Peyer's patch (tissue), 4 donors: ENCODE data around the gene CCPG1.
A peak's percentile ranks its signal among the peaks of the same experiment; 100 is the strongest.

Experiments used
- POLR2A ChIP-seq, 2 donors: fragments of 450-650 bp; IDR thresholded peaks; one replicate each; pipeline ENCODE4 v1.5.1; 2017; ENCODE audit warnings: antibody characterized with exemption in 2 of 2, mild to moderate bottlenecking in 2 of 2, moderate library complexity in 2 of 2
- TF ChIP-seq, protein P1 (sequence below), 6 experiments: fragments of 450-650 bp in 4 of 6; fragments of 200-600 bp in 2 of 6; sonication (generic) in 1 of 6; IDR thresholded peaks; one replicate each; pipeline ENCODE4 v1.5.1; 2017 to 2019; ENCODE audit warnings: antibody characterized with exemption in 6 of 6, mild to moderate bottlenecking in 3 of 6, moderate library complexity in 1 of 6

GRCh38 chr15:55434989-55435825, 27.0 kb upstream of the CCPG1 start:
- TF ChIP-seq, protein P1, sequence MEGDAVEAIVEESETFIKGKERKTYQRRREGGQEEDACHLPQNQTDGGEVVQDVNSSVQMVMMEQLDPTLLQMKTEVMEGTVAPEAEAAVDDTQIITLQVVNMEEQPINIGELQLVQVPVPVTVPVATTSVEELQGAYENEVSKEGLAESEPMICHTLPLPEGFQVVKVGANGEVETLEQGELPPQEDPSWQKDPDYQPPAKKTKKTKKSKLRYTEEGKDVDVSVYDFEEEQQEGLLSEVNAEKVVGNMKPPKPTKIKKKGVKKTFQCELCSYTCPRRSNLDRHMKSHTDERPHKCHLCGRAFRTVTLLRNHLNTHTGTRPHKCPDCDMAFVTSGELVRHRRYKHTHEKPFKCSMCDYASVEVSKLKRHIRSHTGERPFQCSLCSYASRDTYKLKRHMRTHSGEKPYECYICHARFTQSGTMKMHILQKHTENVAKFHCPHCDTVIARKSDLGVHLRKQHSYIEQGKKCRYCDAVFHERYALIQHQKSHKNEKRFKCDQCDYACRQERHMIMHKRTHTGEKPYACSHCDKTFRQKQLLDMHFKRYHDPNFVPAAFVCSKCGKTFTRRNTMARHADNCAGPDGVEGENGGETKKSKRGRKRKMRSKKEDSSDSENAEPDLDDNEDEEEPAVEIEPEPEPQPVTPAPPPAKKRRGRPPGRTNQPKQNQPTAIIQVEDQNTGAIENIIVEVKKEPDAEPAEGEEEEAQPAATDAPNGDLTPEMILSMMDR (IDR thresholded peaks at IDR 0.05) = peak in 5 of 6 experiments; percentile 30 to 59 (median 54)
- TF ChIP-seq POLR2A (IDR thresholded peaks at IDR 0.05) = no peak
